ENCODE data around the gene AARS2.

DNA sequence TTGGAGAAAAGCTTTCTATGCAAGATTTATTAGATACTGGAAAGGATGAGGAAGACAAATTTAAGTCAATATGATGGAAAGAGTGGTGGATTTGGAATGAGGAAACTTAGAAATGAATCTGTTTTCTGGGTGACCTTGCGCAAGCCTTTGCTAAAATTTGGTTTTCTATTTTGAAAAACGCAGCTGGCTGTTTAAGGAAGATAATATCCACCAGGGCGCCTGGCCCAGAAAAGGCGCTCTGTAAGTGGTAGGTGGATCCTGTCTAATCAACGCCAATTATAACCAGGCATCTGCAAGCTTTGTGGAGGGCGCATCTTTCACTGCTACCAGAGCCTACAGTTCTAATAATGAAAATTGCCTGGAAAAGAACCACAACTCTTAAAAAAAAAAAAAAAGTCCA lies 28.9 kb upstream of the AARS2 start:
- TF ChIP-seq, protein P1, sequence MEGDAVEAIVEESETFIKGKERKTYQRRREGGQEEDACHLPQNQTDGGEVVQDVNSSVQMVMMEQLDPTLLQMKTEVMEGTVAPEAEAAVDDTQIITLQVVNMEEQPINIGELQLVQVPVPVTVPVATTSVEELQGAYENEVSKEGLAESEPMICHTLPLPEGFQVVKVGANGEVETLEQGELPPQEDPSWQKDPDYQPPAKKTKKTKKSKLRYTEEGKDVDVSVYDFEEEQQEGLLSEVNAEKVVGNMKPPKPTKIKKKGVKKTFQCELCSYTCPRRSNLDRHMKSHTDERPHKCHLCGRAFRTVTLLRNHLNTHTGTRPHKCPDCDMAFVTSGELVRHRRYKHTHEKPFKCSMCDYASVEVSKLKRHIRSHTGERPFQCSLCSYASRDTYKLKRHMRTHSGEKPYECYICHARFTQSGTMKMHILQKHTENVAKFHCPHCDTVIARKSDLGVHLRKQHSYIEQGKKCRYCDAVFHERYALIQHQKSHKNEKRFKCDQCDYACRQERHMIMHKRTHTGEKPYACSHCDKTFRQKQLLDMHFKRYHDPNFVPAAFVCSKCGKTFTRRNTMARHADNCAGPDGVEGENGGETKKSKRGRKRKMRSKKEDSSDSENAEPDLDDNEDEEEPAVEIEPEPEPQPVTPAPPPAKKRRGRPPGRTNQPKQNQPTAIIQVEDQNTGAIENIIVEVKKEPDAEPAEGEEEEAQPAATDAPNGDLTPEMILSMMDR (IDR thresholded peaks at IDR 0.05): no peak
- no peak for TF ChIP-seq POLR2A (IDR thresholded peaks at IDR 0.05)
